T-helper 1 cell treated with Interleukin-12 subunit alpha and Interleukin-12 subunit beta and Interleukin-4 antibody, amounts not matched to agents 30 μg/mL and 1 μg/mL, for 36 hours (primary cell): ENCODE data around the gene GCGR.

Source experiments
- H3K27ac Mint-ChIP-seq: one replicate; pipeline ENCODE4 v1.8.0; 2021; ENCODE audit warnings: mild to moderate bottlenecking, mixed read lengths
- H3K27me3 Mint-ChIP-seq: one replicate; pipeline ENCODE4 v1.8.0; 2021; ENCODE audit warnings: low read depth, mixed read lengths
- H3K36me3 Mint-ChIP-seq: one replicate; pipeline ENCODE4 v1.8.0; 2021; ENCODE audit warnings: low read depth, mixed read lengths
- H3K4me1 Mint-ChIP-seq: one replicate; pipeline ENCODE4 v1.8.0; 2021; ENCODE audit warnings: low read depth, mixed read lengths
- H3K4me3 Mint-ChIP-seq: one replicate; pipeline ENCODE4 v1.8.0; 2021; ENCODE audit warnings: mild to moderate bottlenecking, moderate library complexity, mixed read lengths
- H3K9me3 Mint-ChIP-seq: one replicate; pipeline ENCODE4 v1.8.0; 2021; ENCODE audit warnings: mixed read lengths

The GCGR gene

DNA sequence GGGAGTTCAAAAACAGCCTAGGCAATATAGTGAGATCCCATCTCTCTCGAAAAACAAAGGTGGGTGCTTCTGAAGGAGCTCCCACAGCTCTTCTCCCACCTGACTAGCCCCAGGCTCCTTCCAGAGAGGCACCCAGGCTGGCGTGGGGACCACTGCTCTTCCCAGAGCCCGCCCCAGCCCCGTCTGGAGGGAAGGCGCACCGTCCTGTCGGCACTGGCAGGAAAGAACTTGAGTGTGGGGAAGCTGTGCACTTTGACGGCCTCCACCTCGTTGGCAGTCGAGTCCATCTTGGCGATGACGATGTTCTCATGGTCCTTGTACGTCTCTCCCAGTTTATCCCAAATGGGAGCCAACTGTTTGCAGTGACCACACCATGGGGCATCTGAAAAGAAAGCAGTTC is 41.4 kb downstream of the GCGR start:
- Mint-ChIP-seq H3K9me3 (no peaks in the 10 kb centered on the region), H3K27me3 (no peaks in the 10 kb centered on the region), H3K36me3 (peaks cover 21% of the 10 kb centered on the region), H3K4me3 (no peak overlapping the region), H3K4me1 (no peaks in the 10 kb centered on the region), H3K27ac (no peak overlapping the region)

DNA sequence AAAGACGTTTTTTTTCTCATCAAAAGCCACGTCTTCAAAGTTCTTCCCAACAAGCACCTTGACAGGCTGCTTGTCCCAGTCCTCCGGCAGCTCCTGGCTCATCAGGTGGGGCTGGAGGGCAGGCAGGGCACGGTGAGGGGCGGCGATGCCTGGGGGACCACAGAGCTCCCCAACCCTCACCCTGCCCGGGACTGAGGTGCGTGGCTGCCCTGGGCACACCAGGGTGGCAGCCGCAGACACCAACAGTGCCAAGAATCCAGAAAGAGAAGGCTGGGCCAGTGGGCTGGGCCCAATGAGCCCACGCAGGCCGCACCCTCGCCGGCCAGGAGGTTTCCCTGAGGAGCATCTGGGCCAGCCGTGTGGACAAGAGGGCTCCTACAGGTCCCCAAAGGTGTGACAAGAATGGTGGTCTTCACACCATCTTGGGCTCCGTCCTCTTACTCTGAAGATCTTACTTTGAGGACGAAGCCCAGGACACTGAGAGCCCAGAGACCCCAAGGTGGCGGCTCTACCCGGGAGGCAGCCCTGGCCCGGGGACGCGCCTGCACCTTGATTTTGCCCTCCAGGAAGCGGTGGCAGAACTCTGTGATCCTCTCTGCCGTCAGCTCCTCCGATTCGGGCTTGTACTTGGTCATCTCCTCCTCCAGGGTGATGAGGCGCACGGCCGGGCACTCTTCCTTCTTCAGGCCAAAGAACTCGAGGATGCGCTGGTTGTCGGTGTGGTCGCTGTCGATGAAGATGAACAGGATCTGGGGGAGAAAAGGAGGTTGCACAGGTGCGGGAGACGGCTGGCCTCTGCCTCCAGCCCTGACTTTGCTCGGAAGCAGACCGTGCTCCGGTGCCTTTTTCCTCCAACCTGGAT is 42.2 kb downstream of the GCGR start:
- Mint-ChIP-seq H3K27ac (no peak overlapping the region), H3K36me3 (peaks cover 22% of the 10 kb centered on the region), H3K4me3 (no peak overlapping the region), H3K27me3 (no peaks in the 10 kb centered on the region), H3K9me3 (no peaks in the 10 kb centered on the region), H3K4me1 (no peaks in the 10 kb centered on the region)

DNA sequence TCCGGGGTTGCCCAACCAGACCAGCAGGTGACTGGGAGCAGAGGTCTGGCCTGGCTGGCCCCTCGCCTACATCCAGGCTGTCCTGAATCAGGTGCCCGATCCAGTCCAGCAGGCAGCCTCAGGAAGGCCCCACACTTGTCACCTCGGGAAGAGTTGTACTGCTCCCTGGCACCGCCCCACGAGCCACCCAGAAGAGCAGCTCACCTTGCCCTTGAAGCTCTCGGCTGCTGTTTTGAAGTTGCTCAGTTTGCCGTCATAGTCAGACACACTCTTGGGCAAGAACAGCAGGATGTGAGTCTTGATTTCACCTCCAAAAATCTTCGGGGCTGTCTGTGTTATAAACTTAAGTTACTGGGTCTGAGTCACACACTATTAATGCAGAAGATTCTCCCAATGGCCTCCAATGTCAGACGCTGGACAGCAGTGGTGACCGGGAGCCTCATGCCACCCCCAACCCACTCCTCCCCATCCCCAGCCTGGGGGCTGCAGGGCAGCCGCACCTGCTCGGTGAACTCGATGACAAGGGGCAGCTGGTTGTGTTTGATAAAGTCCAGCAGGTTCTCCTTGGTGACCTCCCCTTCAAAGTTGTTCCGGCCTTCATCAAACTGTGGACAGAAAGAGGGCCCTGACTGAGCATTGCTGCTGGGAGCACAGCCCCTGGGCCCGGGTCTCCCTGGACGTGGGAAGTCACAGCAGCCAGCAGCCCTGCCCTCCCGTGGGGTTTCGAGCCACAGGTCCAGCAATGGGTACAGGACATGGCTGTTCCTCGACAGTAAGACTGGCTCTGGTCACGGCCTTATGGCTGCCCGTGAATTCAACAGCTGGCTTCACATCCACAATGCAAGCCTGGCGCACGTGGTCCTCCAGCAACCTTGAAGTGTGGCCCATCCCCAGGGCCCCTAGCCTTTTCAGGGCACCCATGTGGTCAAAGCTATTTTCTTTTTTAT is 43.1 kb downstream of the GCGR start:
- H3K4me1 Mint-ChIP-seq, result no peaks in the 10 kb centered on the region
- no peaks in the 10 kb centered on the region for H3K27me3 Mint-ChIP-seq
- H3K36me3 Mint-ChIP-seq, result peaks cover 30% of the 10 kb centered on the region
- H3K27ac Mint-ChIP-seq, result no peak overlapping the region
- no peak overlapping the region for H3K4me3 Mint-ChIP-seq
- no peaks in the 10 kb centered on the region for H3K9me3 Mint-ChIP-seq

- Mint-ChIP-seq H3K9me3 (no peaks in the 10 kb centered on the region), H3K27me3 (no peaks in the 10 kb centered on the region), H3K27ac (no peak overlapping the region), H3K4me1 (peaks cover 1% of the 10 kb centered on the region), H3K36me3 (peaks cover 36% of the 10 kb centered on the region), H3K4me3 (no peak overlapping the region)
Observed at GRCh38 chr17:81849457-81849856, 45.5 kb downstream of the GCGR start.

DNA sequence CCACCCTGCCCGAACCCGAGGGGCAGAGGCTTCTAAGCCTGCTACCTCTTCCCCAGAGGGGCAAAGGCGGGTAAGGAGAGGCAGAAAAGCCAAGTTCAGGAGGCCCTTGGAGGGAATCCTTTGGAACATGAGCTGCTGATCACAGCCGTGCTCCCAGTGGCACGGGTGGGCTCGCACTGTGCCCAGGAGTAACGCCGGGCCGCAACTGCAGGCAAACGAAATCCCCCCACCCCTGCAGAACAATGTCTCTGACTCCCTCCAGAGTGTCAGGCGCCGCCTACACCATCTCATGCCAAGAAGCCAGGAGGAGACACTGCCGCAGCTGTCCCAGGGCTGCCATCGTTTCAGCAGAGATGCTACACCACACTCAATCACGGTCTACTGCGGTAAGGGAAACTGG is 47.5 kb downstream of the GCGR start:
- peaks cover 30% of the 10 kb centered on the region for H3K36me3 Mint-ChIP-seq
- H3K27me3 Mint-ChIP-seq, result no peaks in the 10 kb centered on the region
- H3K4me3 Mint-ChIP-seq, result no peak overlapping the region
- no peaks in the 10 kb centered on the region for H3K9me3 Mint-ChIP-seq
- H3K27ac Mint-ChIP-seq, result no peak overlapping the region
- peaks cover 6% of the 10 kb centered on the region for H3K4me1 Mint-ChIP-seq

DNA sequence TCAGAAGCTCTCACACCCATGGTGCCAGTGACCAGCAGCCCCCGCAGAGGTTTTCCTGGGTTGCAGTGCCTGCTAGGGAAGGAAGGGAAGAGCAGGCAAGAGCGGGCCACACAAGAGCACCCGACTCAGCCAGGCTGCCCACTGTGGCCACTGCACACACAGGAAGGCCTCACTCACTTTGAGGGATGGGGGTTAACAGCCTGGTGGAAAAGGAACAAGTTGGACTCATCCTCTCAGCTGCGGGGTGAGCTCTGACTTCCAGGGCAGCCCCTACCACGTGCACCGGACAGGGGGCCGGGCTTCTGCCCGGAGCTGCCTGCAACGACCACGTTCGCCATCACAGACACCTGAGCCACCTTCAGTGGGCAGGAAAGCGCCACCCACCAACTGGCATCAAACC is 48.3 kb downstream of the GCGR start:
- Mint-ChIP-seq H3K4me3 (no peak overlapping the region), H3K27me3 (no peaks in the 10 kb centered on the region), H3K4me1 (peaks cover 6% of the 10 kb centered on the region), H3K36me3 (peaks cover 29% of the 10 kb centered on the region), H3K27ac (no peak overlapping the region), H3K9me3 (no peaks in the 10 kb centered on the region)

GRCh38 chr17:81854974-81855774 is 51.2 kb downstream of the GCGR start:
- Mint-ChIP-seq H3K9me3 (no peaks in the 10 kb centered on the region), H3K4me3 (no peak overlapping the region), H3K4me1 (peaks cover 13% of the 10 kb centered on the region), H3K27ac (no peak overlapping the region), H3K27me3 (no peaks in the 10 kb centered on the region), H3K36me3 (peaks cover 42% of the 10 kb centered on the region)

GRCh38 chr17:81858170-81858966 is 54.4 kb downstream of the GCGR start:
- Mint-ChIP-seq H3K27me3 (peaks cover 4% of the 10 kb centered on the region), H3K36me3 (peaks cover 36% of the 10 kb centered on the region), H3K4me1 (peaks cover 23% of the 10 kb centered on the region), H3K9me3 (no peaks in the 10 kb centered on the region), H3K27ac (no peak overlapping the region), H3K4me3 (peak overlapping the region; percentile 89)

- H3K27ac Mint-ChIP-seq, result peak overlapping the region; percentile 85
- peaks cover 4% of the 10 kb centered on the region for H3K27me3 Mint-ChIP-seq
- H3K36me3 Mint-ChIP-seq, result peaks cover 33% of the 10 kb centered on the region
- H3K4me3 Mint-ChIP-seq, result peak overlapping the region; percentile 89
- H3K9me3 Mint-ChIP-seq, result no peaks in the 10 kb centered on the region
- peaks cover 24% of the 10 kb centered on the region for H3K4me1 Mint-ChIP-seq
Observed at GRCh38 chr17:81858967-81859905, 55.3 kb downstream of the GCGR start.

- peaks cover 24% of the 10 kb centered on the region for H3K4me1 Mint-ChIP-seq
- H3K27me3 Mint-ChIP-seq, result peaks cover 4% of the 10 kb centered on the region
- H3K4me3 Mint-ChIP-seq, result peak within 1 kb of the TSS; percentile 90
- no peaks in the 10 kb centered on the region for H3K9me3 Mint-ChIP-seq
- peaks cover 33% of the 10 kb centered on the region for H3K36me3 Mint-ChIP-seq
- H3K27ac Mint-ChIP-seq, result peak within 1 kb of the TSS; percentile 96
Observed at GRCh38 chr17:81859906-81860755, 56.2 kb downstream of the GCGR start, which contains the start of gene P4HB. Gene P4HB, minus strand, starts transcription at chr17:81860535. Its CDS starts 64 bp downstream, at chr17:81860471.

GRCh38 chr17:81860756-81861568 is 57.0 kb downstream of the GCGR start:
- Mint-ChIP-seq H3K4me3 (peak overlapping the region; percentile 90), H3K27ac (peak overlapping the region; percentile 96), H3K27me3 (peaks cover 4% of the 10 kb centered on the region), H3K36me3 (peaks cover 27% of the 10 kb centered on the region), H3K9me3 (no peaks in the 10 kb centered on the region), H3K4me1 (peaks cover 20% of the 10 kb centered on the region)
